GM10266 (cell line): ENCODE measurements around the gene ADGRL4.
A peak's percentile ranks its signal among the peaks of the same experiment; 100 is the strongest.

ENCODE experiments used
- DNase-seq: peaks from one replicate; pipeline ENCODE4 v3.0.0; 2012; ENCODE audit errors: extremely low spot score
- TF ChIP-seq, protein P1 (sequence below): IDR thresholded peaks from 2 replicates; pipeline ENCODE4 v1.5.1; 2012; ENCODE audit warnings: mild to moderate bottlenecking, low read depth; ENCODE audit not compliant: control insufficient read depth, insufficient read depth; ENCODE audit errors: missing control alignments

ADGRL4 gene

DNA sequence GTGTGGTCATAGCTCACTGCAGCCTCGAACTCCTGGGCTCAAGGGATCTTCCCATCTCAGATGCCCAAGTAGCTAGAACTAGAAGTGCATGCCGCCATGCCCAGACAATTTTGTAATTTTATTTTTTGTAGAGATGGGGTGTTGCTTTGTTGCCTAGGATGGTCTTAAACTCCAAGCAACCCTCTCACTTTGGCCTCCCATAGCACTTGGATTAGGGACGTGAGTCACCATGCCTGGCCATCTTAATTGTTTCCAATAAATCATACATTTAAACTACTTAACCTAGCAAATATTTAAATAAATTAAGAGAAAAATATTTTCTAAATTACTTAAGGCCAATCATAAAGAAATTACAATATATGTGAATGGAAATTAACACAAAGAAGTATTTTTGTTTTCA lies 35.1 kb upstream of the ADGRL4 start:
- TF ChIP-seq, protein P1, sequence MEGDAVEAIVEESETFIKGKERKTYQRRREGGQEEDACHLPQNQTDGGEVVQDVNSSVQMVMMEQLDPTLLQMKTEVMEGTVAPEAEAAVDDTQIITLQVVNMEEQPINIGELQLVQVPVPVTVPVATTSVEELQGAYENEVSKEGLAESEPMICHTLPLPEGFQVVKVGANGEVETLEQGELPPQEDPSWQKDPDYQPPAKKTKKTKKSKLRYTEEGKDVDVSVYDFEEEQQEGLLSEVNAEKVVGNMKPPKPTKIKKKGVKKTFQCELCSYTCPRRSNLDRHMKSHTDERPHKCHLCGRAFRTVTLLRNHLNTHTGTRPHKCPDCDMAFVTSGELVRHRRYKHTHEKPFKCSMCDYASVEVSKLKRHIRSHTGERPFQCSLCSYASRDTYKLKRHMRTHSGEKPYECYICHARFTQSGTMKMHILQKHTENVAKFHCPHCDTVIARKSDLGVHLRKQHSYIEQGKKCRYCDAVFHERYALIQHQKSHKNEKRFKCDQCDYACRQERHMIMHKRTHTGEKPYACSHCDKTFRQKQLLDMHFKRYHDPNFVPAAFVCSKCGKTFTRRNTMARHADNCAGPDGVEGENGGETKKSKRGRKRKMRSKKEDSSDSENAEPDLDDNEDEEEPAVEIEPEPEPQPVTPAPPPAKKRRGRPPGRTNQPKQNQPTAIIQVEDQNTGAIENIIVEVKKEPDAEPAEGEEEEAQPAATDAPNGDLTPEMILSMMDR: no peak
- no peak for DNase-seq

DNA sequence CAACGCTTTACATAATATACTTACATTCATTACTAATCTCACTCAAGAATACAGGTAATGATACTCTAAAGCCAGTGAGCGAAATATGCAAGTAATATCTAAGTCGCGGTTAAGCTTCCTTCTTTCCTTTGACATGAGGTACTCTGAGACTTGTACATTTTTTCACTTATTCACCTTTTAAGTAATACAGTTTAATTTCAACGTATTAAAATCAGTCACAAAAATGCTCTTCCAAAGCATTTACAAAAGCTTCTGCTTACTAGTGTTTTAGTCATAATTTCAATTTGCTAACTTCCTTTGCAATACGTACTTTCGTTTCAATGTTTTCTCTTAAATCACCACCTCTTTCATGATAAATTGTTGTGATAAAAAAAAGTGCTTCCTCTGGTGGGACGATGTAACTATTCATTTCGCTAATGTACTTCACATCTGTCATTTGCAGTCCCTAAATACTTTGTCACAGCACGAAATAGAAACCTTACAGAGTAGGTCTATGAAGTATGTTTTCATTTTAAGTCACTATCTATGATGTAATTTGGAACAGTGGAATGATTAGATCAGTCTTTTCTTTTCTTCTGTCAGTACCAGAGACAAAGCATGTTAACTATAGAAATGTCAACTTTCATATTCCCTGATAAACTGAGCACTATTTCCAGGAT lies 34.0 kb upstream of the ADGRL4 start:
- peak; percentile 43 for DNase-seq

DNA sequence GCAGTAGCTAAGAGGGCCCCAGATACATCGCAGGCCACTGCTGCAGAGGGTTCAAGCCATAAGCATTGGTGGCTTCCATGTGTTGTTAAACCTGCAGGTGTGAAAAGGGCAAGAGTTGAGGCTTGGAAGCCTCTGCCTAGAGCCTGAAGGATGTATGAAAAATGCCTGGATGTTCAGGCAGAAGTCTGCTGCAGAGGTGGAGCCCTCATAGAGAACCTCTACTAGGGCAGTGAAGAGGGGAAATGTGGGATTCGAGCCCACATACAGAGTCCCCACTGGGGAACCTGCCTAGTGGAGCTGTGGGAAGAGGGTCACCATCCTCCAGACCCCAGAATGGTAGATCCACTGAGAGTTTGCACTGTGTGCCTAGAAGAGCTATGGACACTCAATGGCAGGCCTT lies 30.6 kb upstream of the ADGRL4 start:
- TF ChIP-seq, protein P1: no peak
- DNase-seq: no peak

More for the DNA sequence above, 34.0 kb upstream of the ADGRL4 start:
- TF ChIP-seq, protein P1: no peak

DNA sequence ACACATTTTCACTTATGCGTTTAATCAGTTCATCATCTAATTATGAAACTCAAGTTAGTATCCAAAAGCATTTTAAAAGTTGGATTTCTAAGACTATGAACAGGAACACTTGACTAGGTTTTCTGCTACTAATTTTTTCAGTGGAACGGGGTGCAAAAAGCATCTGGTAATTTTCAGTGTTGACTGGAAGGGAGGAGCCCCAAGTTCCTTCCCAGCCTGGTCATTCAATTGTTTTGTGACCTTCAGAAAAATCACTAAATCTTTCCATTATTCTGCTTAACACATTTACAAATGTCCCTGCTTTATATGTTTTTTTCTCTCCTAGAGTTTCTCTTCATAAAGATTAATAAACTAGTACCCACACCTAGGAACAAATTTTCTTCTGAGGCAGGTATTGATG lies 6.0 kb upstream of the ADGRL4 start:
- no peak for DNase-seq
- TF ChIP-seq, protein P1: no peak

DNA sequence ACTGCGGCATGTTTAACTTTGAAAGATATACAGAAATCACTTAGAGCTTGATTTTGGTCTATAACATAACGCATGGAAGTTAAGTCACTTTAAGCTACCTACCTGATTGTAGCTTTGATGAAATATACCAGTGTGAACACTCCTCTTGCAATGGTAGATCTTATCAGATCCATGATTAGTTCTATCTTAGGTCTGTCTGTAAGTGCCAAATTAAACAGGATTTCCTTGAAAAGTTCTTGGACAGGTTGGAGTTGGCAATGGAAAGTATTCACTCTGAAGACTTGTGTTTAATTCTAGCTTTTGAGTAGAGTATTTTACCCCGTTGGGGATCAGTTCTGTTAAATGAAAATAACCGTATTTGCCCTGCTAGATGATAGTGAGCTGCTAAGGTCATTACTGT lies 4.1 kb upstream of the ADGRL4 start:
- TF ChIP-seq, protein P1: no peak

GRCh38 chr1:79005945-79006344 lies 585 bp downstream of the ADGRL4 start:
- no peak for DNase-seq

More for the DNA sequence above, 4.1 kb upstream of the ADGRL4 start:
- DNase-seq: no peak

GRCh38 chr1:79004916-79005315 lies 1.6 kb downstream of the ADGRL4 start:
- TF ChIP-seq, protein P1: no peak
- no peak for DNase-seq

More at GRCh38 chr1:79005945-79006344, 585 bp downstream of the ADGRL4 start:
- TF ChIP-seq, protein P1: no peak
